ENCODE measurements around the gene NR2F1-AS1.

Gene NR2F1-AS1

DNA sequence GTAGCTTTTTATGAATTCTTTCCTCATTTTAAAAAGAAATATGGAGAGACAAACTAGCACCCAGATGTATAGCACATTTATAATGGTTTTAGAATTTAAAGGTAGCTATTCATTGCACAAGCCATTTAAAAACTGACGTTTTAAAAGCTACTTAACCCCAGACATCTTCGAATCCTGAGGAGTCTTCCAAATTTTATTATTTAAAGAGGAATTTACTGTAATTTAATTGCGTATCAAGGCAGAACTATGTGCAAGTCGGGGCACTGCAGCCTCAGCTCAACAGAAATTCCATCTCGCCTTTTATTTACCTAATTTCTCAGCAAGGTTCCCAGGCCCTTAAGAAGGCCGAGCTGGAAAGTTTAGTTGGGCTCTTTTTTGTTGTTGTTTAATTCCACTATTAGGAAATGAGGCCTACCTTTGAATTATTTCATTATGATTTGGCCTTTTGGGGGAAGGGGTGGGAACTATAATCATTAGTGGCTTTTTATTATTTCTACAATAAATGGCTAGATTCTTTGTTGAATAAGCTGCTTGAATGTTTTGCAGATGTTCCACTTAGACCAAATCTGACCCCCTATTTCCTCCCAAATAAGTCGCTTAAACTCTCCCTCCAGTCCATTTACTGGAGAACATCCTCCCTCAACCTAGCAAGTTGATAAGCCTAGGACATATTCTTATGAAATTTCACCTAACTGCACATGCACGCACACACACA, 22.2 kb upstream of the NR2F1-AS1 start:
- DNase-seq: no peak

DNA sequence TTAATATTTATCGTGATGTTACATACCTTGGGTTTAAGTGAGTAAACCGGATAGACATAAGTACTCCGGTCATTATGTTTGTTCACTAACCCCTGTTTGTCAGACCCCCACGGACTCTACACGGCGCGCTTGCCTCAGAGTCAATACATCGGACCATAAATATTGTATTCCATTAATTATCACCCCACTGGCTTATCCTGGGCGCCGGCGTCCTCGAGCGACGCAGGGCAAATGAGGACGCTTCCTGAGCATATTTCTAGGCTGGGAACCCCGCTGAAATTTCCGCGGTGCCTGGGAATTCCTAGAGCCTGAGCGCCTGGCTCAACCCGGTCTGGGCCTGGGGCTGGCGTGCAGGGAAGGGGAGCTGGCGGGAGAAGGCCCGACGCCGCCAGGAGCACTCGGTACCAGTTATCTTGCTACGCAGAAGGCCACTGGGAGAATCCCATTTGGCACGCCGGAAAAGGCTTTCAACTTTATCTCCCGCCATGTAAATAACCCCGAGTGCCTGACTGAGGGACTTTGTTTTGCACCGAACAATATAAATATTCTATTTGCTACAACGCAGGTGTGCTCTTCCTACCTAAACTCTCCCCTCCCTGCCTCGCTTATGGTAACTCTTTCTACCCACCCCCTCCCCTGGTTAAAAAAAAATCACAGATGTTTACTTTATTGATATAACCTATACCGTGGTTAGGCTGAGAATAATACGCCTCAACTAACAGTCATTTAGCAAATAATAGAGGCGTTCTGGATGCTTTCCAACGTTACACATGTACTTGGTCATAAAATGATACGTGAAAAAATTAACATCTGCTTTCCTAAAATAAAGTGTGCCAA, 21.4 kb upstream of the NR2F1-AS1 start:
- no peak for DNase-seq

DNA sequence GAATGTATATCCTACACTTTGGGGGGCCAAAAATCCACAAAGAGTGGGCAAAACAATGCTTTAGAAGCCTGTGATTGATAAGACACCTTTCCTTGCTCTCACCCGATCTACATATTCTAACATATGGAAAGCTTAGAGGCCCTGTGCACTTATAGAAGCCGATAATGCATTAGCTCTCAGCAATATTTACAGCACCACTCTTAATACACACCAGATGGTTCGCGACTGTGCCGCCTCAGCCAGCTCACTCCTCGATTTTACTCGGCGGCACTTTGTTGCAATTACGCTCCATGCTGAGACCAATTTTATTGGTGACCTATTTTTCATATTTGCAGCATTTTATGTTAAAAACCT, 20.8 kb upstream of the NR2F1-AS1 start:
- DNase-seq: no peak

- DNase-seq: no peak
These were observed 20.2 kb upstream of the NR2F1-AS1 start for GRCh38 chr5:93601071-93601801.

- no peak for DNase-seq
These were observed 19.5 kb upstream of the NR2F1-AS1 start for GRCh38 chr5:93600409-93601070.

GRCh38 chr5:93599399-93600120, 18.5 kb upstream of the NR2F1-AS1 start:
- DNase-seq: no peak

- no peak for DNase-seq
These were observed 18.0 kb upstream of the NR2F1-AS1 start for GRCh38 chr5:93599001-93599379.

DNA sequence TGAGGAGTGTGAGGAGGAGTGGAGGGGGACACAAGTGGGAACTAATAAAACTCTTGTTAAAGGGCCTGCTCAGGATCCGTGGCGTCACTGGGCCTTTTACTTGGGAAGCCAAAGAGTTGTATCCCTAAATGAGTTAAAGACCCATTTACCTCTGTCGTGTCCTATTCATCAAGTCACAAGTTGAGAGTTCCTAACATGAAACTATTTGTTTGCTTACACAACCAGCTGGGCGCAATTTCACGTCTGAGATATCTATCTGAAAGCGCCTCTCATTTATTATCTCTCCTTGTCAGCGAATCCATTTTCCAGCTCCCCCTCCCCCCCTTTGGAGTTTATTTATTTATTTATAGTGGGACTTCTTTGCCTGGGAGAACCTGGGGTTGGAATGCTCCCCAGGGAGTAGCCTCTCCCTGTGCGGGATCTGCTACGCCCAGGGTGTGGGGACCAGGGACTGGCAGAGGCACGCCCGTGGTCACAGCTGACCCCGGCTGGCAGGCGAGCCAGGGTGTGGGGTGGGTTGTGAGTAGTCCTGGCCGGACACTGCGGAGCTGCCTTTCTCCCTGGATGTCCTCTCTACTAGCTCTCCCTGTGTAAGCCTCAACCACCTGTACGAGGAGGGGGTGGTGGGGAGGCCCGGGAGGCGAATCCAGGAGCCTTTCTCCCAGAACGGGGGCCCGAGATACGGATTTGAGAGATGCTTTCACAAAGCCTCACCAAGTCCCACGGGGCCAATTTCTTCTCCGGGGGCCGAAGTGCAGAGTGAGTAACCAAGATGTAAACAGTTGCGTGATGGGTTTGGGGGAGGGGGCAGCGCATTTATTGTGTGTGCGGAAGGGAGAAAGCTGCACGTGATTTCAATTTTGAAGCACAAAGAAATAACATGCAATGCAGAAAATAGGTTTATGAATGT, 17.3 kb upstream of the NR2F1-AS1 start:
- no peak for DNase-seq

DNA sequence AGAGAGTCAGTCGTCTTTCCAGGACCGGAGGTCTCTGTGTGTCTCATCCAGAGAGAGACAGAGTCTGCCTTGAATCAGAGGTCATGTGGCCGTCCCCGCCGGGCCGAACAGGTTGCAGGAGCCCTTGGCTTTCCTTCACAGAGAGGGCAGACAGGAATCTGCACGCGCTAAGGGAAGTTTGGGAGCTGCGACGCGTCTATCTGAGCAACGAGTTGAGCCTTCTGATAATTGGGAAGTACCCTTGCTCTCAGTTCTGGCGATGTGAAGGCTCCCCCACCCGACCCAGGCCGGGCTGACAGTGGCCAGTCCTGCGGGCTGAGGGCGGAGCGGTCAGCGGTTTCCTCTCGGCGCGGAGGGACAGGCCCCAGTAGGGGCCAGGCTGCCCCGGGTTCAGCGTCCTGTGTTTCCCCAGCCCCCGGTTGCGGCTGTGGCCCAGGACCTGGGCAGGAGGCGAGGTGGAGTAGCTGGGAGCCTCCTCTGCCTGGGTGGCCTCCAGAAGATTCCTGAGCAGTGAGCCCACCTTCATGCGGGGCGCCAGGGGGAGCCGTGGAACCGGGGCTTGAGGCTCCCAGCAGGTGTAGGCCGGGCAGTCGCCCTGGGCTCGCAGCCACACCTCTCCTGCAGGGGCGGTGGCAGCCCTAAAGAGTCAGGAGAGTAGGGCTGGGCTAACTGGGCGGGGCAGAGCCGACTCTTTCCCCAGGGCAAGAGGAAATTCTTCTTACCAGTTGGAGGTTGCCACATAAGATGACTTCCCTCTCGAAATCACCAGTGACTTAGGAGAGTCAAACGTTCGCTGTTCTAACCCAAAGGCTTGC, 15.9 kb upstream of the NR2F1-AS1 start:
- no peak for DNase-seq

DNA sequence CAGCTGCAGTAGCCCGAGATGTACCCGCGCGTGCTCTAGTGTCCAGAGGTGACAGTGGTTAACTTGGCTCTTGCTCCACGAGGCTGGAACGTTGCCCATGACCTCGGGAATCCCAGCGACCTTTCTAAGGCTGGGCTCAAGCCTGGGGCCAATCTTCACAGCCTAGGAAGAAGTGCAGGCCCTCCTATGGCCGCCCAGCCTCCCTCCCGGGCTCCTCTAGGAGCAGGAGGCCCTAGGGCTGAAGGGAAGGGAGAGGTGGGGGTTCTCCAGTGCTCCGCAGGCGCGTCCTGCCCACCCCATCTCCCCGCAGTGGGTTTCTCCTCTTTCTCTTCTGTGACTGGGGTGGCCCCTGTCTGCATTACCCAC, 15.3 kb upstream of the NR2F1-AS1 start:
- no peak for DNase-seq

DNA sequence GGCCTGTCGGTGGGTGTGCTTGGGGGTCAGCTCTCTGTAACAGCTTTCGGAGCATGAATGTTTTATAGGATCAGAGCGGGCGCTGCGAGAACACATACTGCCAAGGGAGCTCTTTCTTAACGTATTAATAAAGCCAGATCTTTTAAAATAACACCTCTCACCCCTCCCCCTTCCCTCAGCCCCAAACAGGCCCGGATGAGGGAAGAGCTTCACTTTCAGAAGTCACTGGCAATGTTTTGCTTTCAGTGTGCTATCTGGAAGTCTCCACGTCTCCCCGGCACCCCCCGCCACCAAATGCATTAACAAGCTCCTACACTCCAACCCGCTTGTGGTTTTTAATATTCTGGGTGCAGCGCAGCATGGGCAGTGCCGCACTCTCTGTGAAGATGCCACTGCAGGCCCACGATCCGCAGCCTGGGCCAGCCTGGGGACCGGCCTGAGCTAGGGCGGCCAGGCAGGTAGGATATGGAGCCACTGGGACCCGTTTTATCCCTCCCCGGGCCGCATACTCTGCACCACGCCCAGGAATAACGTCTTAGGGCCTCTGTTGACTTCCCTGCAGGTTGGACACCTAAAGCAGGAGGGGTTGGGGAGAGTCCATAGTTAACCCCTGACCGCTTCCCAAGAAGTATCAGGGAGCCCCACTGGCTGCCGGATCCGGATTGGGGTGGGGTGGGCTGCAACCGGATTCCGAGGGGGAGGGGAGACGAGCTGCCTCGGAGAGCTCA, 14.6 kb upstream of the NR2F1-AS1 start:
- no peak for DNase-seq

DNA sequence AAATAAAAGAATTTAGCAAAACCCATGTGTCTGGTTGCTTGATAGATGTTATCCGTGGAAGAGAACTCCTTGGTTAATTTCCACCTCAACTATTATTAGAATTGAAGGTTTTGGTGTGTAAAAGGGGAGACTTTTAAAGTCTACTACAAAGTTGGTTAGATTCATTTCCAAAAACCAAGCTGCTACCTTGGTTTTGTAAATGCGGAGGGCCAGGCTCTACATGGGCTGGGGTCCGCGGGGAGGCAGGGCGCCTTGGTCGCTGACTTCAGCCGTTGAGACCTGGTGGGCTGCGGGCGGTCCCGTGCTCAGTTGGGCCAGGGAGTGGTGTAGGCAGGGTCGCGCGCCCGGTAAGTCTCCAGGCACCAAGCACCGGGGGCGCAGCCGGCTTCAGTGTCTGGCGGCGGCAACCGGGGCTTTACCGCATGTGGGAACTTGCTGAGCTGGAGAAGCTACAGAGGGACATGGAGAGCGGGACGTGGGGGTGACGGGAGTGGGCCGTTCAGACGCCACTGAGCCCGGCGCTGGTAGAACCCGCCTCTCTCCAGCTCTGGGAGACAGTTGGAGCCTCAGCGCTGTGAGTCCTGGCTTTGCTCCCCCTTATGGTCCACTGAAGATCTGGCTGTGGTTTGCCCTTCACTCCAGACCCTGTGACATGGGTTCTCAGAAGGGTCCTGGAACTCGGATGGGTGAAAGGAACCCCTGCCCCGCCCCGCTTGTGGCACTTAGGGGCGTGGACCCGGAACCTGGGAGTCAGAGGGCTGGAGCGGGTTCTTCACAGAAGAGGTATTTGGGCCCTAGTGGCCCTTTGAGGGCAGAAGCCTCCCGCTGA, 13.8 kb upstream of the NR2F1-AS1 start:
- DNase-seq: no peak

DNA sequence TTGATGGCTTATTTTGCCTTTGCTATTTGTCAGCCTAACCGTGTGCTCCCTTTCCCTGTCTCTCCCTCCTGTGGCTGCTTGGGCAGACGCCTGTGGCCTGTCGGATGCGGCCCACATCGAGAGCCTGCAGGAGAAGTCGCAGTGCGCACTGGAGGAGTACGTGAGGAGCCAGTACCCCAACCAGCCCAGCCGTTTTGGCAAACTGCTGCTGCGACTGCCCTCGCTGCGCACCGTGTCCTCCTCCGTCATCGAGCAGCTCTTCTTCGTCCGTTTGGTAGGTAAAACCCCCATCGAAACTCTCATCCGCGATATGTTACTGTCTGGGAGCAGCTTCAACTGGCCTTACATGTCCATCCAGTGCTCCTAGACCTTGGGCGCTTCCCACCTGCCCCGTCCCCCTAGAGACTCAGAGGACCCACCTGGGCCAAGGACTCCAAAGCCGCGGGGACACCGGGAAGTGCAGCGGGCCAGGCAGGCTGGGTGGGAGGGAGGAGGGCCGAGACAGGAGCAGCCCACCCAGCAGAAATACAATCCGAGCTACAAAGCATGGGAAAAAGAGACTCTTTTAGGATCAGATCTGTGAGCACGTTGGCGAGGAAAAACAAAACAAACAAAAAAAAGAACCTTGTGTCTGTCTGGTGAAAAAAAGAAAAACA, 12.6 kb upstream of the NR2F1-AS1 start:
- no peak for DNase-seq

- DNase-seq: no peak
These were observed 11.9 kb upstream of the NR2F1-AS1 start for GRCh38 chr5:93592883-93593282.

- DNase-seq: no peak
These were observed 10.4 kb upstream of the NR2F1-AS1 start for GRCh38 chr5:93591323-93591945.

DNA sequence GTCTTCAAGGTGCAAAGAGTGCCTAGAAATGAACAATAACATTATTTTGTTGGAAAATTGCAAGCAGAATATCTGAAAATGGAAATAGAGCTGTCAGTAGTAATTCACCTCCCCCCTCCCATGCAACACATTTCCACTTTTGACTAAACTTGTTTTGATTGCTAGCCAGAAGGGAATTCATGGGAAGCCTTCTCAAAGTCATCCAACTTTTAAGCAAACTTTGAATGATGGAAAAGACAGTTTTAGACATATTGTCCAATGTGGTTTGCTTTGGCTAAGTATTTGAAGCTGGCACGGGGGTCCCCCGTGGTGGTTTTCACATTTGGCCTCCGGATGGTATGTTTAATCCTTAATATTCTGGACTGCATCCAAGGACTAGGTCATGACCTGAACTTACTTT, 9.5 kb upstream of the NR2F1-AS1 start:
- no peak for DNase-seq

DNA sequence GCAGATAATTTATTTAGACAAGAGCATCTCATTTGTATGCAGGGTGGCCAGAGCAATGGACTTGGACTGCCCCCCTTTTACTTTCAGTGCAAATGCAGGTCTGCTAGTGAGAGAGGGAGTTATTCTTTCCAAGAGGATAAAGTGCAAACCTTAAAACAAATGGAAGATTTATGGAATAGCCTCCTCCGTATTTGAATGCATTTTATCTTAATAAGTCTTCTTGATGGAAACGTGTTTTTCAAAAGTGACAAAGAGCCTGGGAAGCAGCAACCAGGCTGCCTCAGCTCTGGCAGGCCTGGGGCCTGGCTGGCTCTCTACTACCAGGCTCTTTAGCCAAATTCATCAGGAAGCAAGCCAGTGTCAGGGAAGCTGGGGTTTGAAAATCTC, 8.8 kb upstream of the NR2F1-AS1 start:
- no peak for DNase-seq
